Right atrium auricular region (tissue), 2 donors: ENCODE data around the gene PLXDC2. TPM values are rescaled to one million over a fixed set of nuclear protein-coding genes. Genes with fewer than 3 reads are reported as not detected.

Source experiments
- DNase-seq: peaks from one replicate; pipeline ENCODE4 v3.0.0-alpha.2; 2019; ENCODE audit warnings: low spot score
- H3K27ac ChIP-seq, 2 donors: fragments of 200-600 bp; sonication (generic); 1 replicate in 1 of 2; 2 replicates in 1 of 2; pipeline ENCODE4 v1.5.1; 2016 to 2019
- H3K27me3 ChIP-seq, 2 donors: fragments of 200-600 bp; sonication (generic); one replicate each; pipeline versions ENCODE4 v1.5.1 to v1.6.0; 2017 to 2019
- H3K36me3 ChIP-seq: fragments of 200-600 bp; sonication (generic); one replicate; pipeline ENCODE4 v1.5.1; 2016
- H3K4me1 ChIP-seq, 2 donors: fragments of 200-600 bp; sonication (generic); one replicate each; pipeline versions ENCODE4 v1.5.1 to v1.6.0; 2017 to 2019
- H3K4me3 ChIP-seq, 2 donors: fragments of 200-600 bp; sonication (generic); 1 replicate in 1 of 2; 2 replicates in 1 of 2; pipeline ENCODE4 v1.5.1; 2017 to 2019; ENCODE audit warnings: mild to moderate bottlenecking in 1 of 2, moderate library complexity in 1 of 2
- H3K9me3 ChIP-seq, 2 donors: fragments of 200-600 bp; sonication (generic); one replicate each; pipeline ENCODE4 v1.5.1; 2019
- CTCF ChIP-seq, 2 donors: fragments of 200-600 bp; sonication (generic); IDR thresholded peaks; one replicate each; pipeline ENCODE4 v1.5.1; 2019; ENCODE audit warnings: antibody characterized with exemption in 2 of 2
- total RNA-seq, 2 donors: library from RNA; depleted of rRNA; stranded (reverse); fragments of >200 nt; gene quantifications; one replicate each; pipeline ENCODE4 v1.1.0, GENCODE V29; 2016

PLXDC2 gene
- total RNA-seq, 2 donors from 2014 or later, result 24.0 to 43.6 TPM

- no peak overlapping the region for H3K4me3 ChIP-seq
- H3K4me1 ChIP-seq, result no peaks in the 10 kb centered on the region
- peaks cover 0 to 3% of the 10 kb centered on the region in 2 donors for H3K27me3 ChIP-seq
- no peak overlapping the region for H3K27ac ChIP-seq
- no peak for TF ChIP-seq CTCF (IDR thresholded peaks at IDR 0.05)
- no peak for DNase-seq
- no peaks in the 10 kb centered on the region for H3K9me3 ChIP-seq
- H3K36me3 ChIP-seq, result no peaks in the 10 kb centered on the region
Observed at GRCh38 chr10:20221356-20221755, 405.1 kb downstream of the PLXDC2 start.

GRCh38 chr10:20228729-20229128 is 412.5 kb downstream of the PLXDC2 start:
- no peak overlapping the region for H3K4me3 ChIP-seq
- H3K36me3 ChIP-seq, result no peaks in the 10 kb centered on the region
- H3K9me3 ChIP-seq, result no peaks in the 10 kb centered on the region
- H3K4me1 ChIP-seq, result no peaks in the 10 kb centered on the region
- no peak overlapping the region for H3K27ac ChIP-seq
- no peaks in the 10 kb centered on the region for H3K27me3 ChIP-seq
- no peak for TF ChIP-seq CTCF (IDR thresholded peaks at IDR 0.05)
- no peak for DNase-seq

- H3K36me3 ChIP-seq, result no peaks in the 10 kb centered on the region
- no peaks in the 10 kb centered on the region for H3K9me3 ChIP-seq
- no peaks in the 10 kb centered on the region for H3K4me1 ChIP-seq
- no peak overlapping the region for H3K27ac ChIP-seq
- no peak overlapping the region for H3K4me3 ChIP-seq
- TF ChIP-seq CTCF (IDR thresholded peaks at IDR 0.05), result no peak
- DNase-seq, result no peak
- no peaks in the 10 kb centered on the region for H3K27me3 ChIP-seq
Observed at GRCh38 chr10:20232079-20232705, 416.0 kb downstream of the PLXDC2 start.

- H3K9me3 ChIP-seq, result no peaks in the 10 kb centered on the region
- no peak for TF ChIP-seq CTCF (IDR thresholded peaks at IDR 0.05)
- no peak overlapping the region for H3K4me3 ChIP-seq
- no peaks in the 10 kb centered on the region for H3K36me3 ChIP-seq
- no peak overlapping the region for H3K27ac ChIP-seq
- H3K4me1 ChIP-seq, result no peaks in the 10 kb centered on the region
- DNase-seq, result no peak
- H3K27me3 ChIP-seq, result no peaks in the 10 kb centered on the region
Observed at GRCh38 chr10:20233423-20233822, 417.2 kb downstream of the PLXDC2 start.

- Histone ChIP-seq H3K27me3 (no peaks in the 10 kb centered on the region), H3K36me3 (no peaks in the 10 kb centered on the region), H3K4me3 (no peak overlapping the region), H3K9me3 (no peaks in the 10 kb centered on the region), H3K4me1 (no peaks in the 10 kb centered on the region), H3K27ac (no peak overlapping the region)
- no peak for TF ChIP-seq CTCF (IDR thresholded peaks at IDR 0.05)
- DNase-seq, result no peak
Observed at GRCh38 chr10:20234579-20234978, 418.3 kb downstream of the PLXDC2 start.

GRCh38 chr10:20237091-20237570 is 420.9 kb downstream of the PLXDC2 start:
- H3K4me1 ChIP-seq, result no peaks in the 10 kb centered on the region
- TF ChIP-seq CTCF (IDR thresholded peaks at IDR 0.05), result no peak
- no peak overlapping the region for H3K4me3 ChIP-seq
- no peaks in the 10 kb centered on the region for H3K9me3 ChIP-seq
- DNase-seq, result no peak
- no peak overlapping the region for H3K27ac ChIP-seq
- H3K27me3 ChIP-seq, result no peaks in the 10 kb centered on the region
- H3K36me3 ChIP-seq, result no peaks in the 10 kb centered on the region
